ENCODE results near the gene RYR1.
"Not testable (repeated sequence)": the region's sequence is repeated elsewhere in the genome, so short reads cannot be mapped to it uniquely, and the experiment has no call there.

Gene RYR1

GRCh38 chr19:38602856-38603255, 169.4 kb downstream of the RYR1 start:
- DNase-seq: not testable (repeated sequence)

GRCh38 chr19:38606131-38606530, 172.6 kb downstream of the RYR1 start:
- no peak for DNase-seq

GRCh38 chr19:38614289-38614688, 180.8 kb downstream of the RYR1 start:
- DNase-seq: no peak

- no peak for DNase-seq
Observed at GRCh38 chr19:38615007-38615581, 181.6 kb downstream of the RYR1 start.

GRCh38 chr19:38616265-38616664, 182.8 kb downstream of the RYR1 start:
- DNase-seq: no peak

- DNase-seq: no peak
Observed at GRCh38 chr19:38617283-38617763, 183.8 kb downstream of the RYR1 start.

- DNase-seq: peak in 9 of 56 donors; percentile 7 to 51 (median 19)
Observed at GRCh38 chr19:38617764-38618589, 184.5 kb downstream of the RYR1 start, which contains the start of gene MAP4K1. MAP4K1 (minus strand) TSS chr19:38617953; CDS start chr19:38617895, 58 bp downstream.

GRCh38 chr19:38618590-38619360, 185.3 kb downstream of the RYR1 start, which contains the start of gene EIF3K:
EIF3K (plus strand) TSS chr19:38619188; CDS start chr19:38619269, 81 bp downstream.
- DNase-seq: peak; percentile 93 to 100 (median 97)

GRCh38 chr19:38619361-38620174, 186.1 kb downstream of the RYR1 start:
- DNase-seq: peak in 1 of 56 donors; percentile 32

GRCh38 chr19:38624822-38625221, 191.3 kb downstream of the RYR1 start:
- DNase-seq: no peak

- DNase-seq: no peak
Observed at GRCh38 chr19:38626401-38626800, 192.9 kb downstream of the RYR1 start.

- DNase-seq: no peak
Observed at GRCh38 chr19:38629568-38629967, 196.1 kb downstream of the RYR1 start.

GRCh38 chr19:38631301-38631700, 197.8 kb downstream of the RYR1 start:
- DNase-seq: not testable (repeated sequence)

GRCh38 chr19:38631811-38632475, 198.5 kb downstream of the RYR1 start:
- not testable (repeated sequence) for DNase-seq

- DNase-seq: no peak
Observed at GRCh38 chr19:38632476-38633213, 199.2 kb downstream of the RYR1 start.

GRCh38 chr19:38634757-38635482, 201.4 kb downstream of the RYR1 start:
- peak in 44 of 56 donors; percentile 5 to 78 (median 41) for DNase-seq

- DNase-seq: peak in 2 of 56 donors; percentile 12 to 25
Observed at GRCh38 chr19:38635483-38636399, 202.2 kb downstream of the RYR1 start.
